SH-SY5Y (cell line): ENCODE data around the gene PPP1R14D.

Experiments
- GATA2 ChIP-seq: IDR thresholded peaks from 2 replicates; pipeline ENCODE4 v1.6.1; 2011; ENCODE audit warnings: mild to moderate bottlenecking, low read depth, low read length
- GATA3 ChIP-seq: IDR thresholded peaks from 2 replicates; pipeline ENCODE4 v1.6.1; 2011; ENCODE audit warnings: low read depth, mild to moderate bottlenecking, low read length, moderate library complexity

PPP1R14D gene

DNA sequence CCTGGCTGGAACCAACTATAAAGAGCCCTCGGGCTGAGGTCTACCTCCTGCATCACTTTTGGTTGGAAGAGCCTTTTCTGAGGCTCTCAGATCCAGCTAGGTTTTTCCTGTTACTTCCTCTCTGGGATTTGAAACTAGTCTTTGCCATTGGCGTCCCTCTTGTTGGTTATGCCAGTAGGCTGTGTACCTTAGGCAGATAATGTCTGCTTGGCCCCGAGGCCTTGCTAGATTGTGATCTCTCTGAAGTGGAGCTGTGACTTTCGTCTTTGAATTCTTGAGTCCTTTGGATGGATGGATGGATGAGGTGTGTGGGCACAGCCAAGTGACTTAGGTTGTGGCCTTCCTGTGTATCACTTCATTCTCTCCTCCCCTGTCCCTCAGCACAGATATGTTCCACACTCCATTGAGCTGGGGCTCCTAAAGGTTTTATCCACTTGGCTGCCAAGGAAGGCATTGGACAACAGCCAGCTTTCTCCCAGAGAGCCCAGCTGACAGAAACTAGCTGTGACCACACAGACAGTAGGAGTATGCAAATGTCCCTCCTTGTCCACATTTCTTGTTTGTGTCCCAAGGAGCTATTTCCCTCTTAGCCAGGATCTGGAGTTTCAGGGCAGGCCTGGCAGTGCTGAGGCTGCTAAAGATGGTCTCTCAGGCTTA is 13.3 kb downstream of the PPP1R14D start:
- no peak for TF ChIP-seq GATA2
- TF ChIP-seq GATA3, result no peak

DNA sequence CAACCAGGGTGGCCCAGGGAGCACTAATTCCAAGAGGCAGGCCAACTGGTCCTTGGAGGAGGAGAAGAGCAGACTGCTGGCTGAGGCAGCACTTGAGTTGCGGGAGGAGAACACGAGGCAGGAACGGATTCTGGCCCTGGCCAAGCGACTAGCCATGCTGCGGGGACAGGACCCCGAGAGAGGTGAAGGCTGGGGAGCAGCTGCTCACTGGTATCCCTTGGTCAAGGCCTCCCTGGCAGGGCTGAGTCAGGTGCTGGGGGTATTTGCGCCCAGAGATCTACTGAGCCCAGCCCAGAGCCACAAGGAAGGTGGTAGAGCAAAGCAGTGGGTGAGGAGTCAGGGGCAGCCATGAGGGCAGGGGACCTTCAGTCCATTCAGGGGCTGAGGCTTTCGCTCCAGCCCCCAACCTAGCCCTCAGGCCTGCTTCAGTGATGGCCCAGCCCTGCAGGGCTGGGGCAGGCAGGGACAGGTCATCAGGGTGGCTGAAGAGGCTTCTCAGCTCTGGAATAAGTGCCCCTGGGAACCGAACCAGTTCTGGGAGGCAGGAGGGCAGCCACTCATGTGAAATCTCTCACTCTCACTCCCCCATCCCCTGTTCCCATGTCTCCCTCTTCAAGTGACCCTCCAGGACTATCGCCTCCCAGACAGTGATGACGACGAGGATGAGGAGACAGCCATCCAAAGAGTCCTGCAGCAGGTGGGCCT is 15.6 kb downstream of the PPP1R14D start:
- TF ChIP-seq GATA3 (no peak), GATA2 (no peak)

- TF ChIP-seq GATA3 (no peak), GATA2 (no peak)
These were observed 19.6 kb downstream of the PPP1R14D start for GRCh38 chr15:40808861-40809450.

DNA sequence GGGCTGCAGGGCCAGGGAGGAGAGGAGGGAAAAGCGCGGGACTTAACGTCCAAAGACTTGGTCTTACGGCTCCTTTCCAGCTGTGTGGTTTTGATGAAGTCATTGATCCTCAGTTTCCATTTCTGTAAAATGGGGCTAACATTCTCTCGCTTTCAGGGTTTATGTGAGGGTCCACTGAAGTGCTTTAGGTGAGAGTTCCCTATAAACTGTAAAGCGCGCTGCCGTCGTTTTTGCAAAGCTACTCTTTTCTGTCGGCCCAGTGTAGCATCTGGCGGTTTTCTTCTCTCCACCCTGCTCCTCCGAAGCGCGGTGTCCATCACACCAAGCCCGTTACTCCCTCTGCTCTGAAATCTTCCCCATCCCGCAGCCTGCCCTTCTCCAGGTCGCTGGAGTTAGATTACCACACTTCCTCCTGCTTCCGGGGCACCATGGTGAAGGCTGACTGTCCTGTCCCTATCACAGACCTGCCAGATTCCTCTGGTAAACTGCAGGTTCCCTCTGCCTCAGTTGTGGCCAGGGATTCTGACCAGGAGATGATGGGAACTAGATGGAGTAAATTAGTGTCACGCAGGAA is 20.5 kb downstream of the PPP1R14D start:
- no peak for TF ChIP-seq GATA3
- TF ChIP-seq GATA2, result no peak

GRCh38 chr15:40807028-40807887 is 21.2 kb downstream of the PPP1R14D start, which contains the start of the genes DNAJC17 and ZFYVE19:
Gene DNAJC17 (minus strand): TSS chr15:40807473. CDS start chr15:40807446, 27 bp downstream.
Gene ZFYVE19 (plus strand): TSS chr15:40807089. CDS start chr15:40807590, 501 bp downstream.
- TF ChIP-seq GATA2 (no peak), GATA3 (no peak)

- no peak for TF ChIP-seq GATA2
- TF ChIP-seq GATA3, result no peak
These were observed 21.9 kb downstream of the PPP1R14D start for GRCh38 chr15:40806672-40807027.

- TF ChIP-seq GATA2 (no peak), GATA3 (no peak)
These were observed 24.8 kb downstream of the PPP1R14D start for GRCh38 chr15:40803688-40804087.

GRCh38 chr15:40803076-40803475 is 25.4 kb downstream of the PPP1R14D start:
- TF ChIP-seq GATA3 (no peak), GATA2 (no peak)

GRCh38 chr15:40799523-40799922 is 29.0 kb downstream of the PPP1R14D start:
- TF ChIP-seq GATA2, result no peak
- TF ChIP-seq GATA3, result no peak

DNA sequence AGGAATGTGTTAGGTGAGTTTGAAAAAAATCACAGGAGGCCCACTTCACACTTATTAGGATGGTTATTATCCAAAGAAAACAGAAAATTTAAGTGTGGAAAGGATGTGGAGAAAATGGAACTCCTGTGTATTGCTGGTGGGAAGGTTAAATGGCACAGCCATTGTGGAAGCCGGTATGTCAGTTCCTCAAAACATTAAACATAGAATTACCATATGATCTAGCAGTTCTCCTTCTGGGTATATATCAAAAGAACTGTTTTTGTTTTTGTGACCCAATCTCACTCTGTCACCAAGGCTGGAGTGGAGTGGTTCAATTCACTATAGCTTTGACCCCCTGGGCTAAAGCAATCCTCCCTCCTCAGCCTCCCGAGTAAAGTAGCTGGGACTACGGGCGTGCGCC is 32.0 kb downstream of the PPP1R14D start:
- no peak for TF ChIP-seq GATA3
- no peak for TF ChIP-seq GATA2

- TF ChIP-seq GATA2 (no peak), GATA3 (no peak)
These were observed 32.5 kb downstream of the PPP1R14D start for GRCh38 chr15:40796041-40796440.

GRCh38 chr15:40793216-40793989 is 35.1 kb downstream of the PPP1R14D start:
- TF ChIP-seq GATA3 (no peak), GATA2 (no peak)

DNA sequence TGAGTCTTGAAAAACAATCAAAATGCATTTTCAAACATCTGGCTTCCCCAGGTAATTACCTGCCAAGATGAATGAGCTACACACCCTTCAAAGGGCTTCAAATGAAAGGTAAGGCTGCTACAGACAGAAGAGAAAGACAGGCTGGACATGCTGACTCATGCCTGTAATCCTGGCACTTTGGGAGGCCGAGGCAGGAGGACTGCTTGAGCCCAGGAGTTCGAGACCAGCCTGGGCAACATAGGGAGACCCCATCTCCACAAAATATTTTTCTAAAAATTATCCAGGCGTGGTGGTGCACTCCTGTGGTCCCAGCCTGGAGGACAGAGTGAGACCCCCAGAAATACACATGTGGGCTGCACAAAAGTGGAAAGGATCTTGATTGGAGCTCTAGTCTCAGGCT is 36.1 kb downstream of the PPP1R14D start:
- TF ChIP-seq GATA2 (no peak), GATA3 (no peak)
